IMR-90 (cell line): ENCODE results near the gene SLC17A4. TPM values are rescaled to one million over a fixed set of nuclear protein-coding genes. Genes with fewer than 3 reads are reported as not detected.

Experiments
- ATAC-seq: fragments of 200-7000 bp; cut with Tn5 transposase; 2 replicates; pipeline ENCODE4 v1.9.1; 2020; ENCODE audit warnings: low read depth, mild to moderate bottlenecking, moderate library complexity
- BruUV-seq: library from RNA; stranded (reverse); fragments of 400-500 nt; replicated peaks from 2 replicates; lab custom pipeline; 2021; lab: Mats Ljungman, UMichigan
- CTCF ChIA-PET: fragments of 300-600 bp; formaldehyde crosslinking; extraction: SDS; loops from one replicate; lab custom pipeline; 2021; ENCODE audit warnings: antibody characterized with exemption; lab: Yijun Ruan, JAX
- POLR2A ChIA-PET: fragments of 300-600 bp; sonication (Branson Sonifier 250); formaldehyde crosslinking; loops from one replicate; lab custom pipeline; 2022; ENCODE audit warnings: antibody characterized with exemption; ENCODE audit not compliant: unreplicated experiment; lab: Charles Lee
- DNase-seq: peaks from one replicate; pipeline ENCODE4 v3.0.0; 2013
- H2AFZ ChIP-seq: replicated peaks from 2 replicates; pipeline ENCODE3; 2013; ENCODE audit warnings: low read length, mild to moderate bottlenecking; ENCODE audit not compliant: poor library complexity
- H2AK5ac ChIP-seq: 2 replicates; pipeline ENCODE4 v1.6.1; 2013; ENCODE audit warnings: low read depth, low read length, inconsistent platforms
- H2AK9ac ChIP-seq: replicated peaks from 2 replicates; pipeline ENCODE3; 2013; ENCODE audit warnings: mild to moderate bottlenecking, low read depth, low read length, moderate library complexity; ENCODE audit not compliant: poor library complexity
- H2BK120ac ChIP-seq: 2 replicates; pipeline ENCODE4 v1.6.1; 2013; ENCODE audit warnings: low read depth, low read length, inconsistent platforms
- H2BK15ac ChIP-seq: 3 replicates; pipeline ENCODE4 v1.6.1; 2013; ENCODE audit warnings: low read depth, low read length, inconsistent platforms
- H2BK20ac ChIP-seq: 2 replicates; pipeline ENCODE4 v1.6.1; 2013; ENCODE audit warnings: low read depth, mild to moderate bottlenecking, inconsistent platforms, low read length, moderate library complexity
- H2BK5ac ChIP-seq: 2 replicates; pipeline ENCODE4 v1.6.1; 2013; ENCODE audit warnings: mild to moderate bottlenecking, low read depth, low read length, inconsistent platforms; ENCODE audit not compliant: poor library complexity, severe bottlenecking
- H3K14ac ChIP-seq: replicated peaks from 2 replicates; pipeline ENCODE4 v1.6.1; 2013; ENCODE audit warnings: low read depth, low read length, inconsistent platforms
- H3K18ac ChIP-seq: 2 replicates; pipeline ENCODE4 v1.6.1; 2013; ENCODE audit warnings: low read depth, low read length, control low read depth
- H3K23ac ChIP-seq: 2 replicates; pipeline ENCODE4 v1.6.1; 2013; ENCODE audit warnings: low read depth, low read length, inconsistent platforms
- H3K27ac ChIP-seq: 2 replicates; pipeline ENCODE4 v1.5.1; 2013; ENCODE audit warnings: mild to moderate bottlenecking, control low read depth, low read length; ENCODE audit not compliant: insufficient read depth
- H3K27me3 ChIP-seq: 2 replicates; pipeline ENCODE4 v1.6.1; 2013; ENCODE audit warnings: low read length; ENCODE audit not compliant: control insufficient read depth, insufficient read depth
- H3K36me3 ChIP-seq: 2 replicates; pipeline ENCODE4 v1.6.1; 2013; ENCODE audit warnings: low read length, mixed read lengths; ENCODE audit not compliant: control insufficient read depth, insufficient read depth
- H3K4ac ChIP-seq: 2 replicates; pipeline ENCODE4 v1.6.1; 2013; ENCODE audit warnings: low read depth, low read length, inconsistent platforms
- H3K4me1 ChIP-seq: 2 replicates; pipeline ENCODE4 v1.6.1; 2013; ENCODE audit warnings: low read length, mixed read lengths; ENCODE audit not compliant: control insufficient read depth, insufficient read depth
- H3K4me2 ChIP-seq: 2 replicates; pipeline ENCODE4 v1.6.1; 2013; ENCODE audit warnings: low read depth, mild to moderate bottlenecking, control low read depth, low read length, moderate library complexity
- H3K4me3 ChIP-seq: 2 replicates; pipeline ENCODE4 v1.5.1; 2013; ENCODE audit warnings: low read depth, mild to moderate bottlenecking, control low read depth, low read length, moderate library complexity; ENCODE audit not compliant: insufficient read depth
- H3K56ac ChIP-seq: 2 replicates; pipeline ENCODE4 v1.6.1; 2013; ENCODE audit warnings: low read length, inconsistent platforms; ENCODE audit not compliant: insufficient read depth; ENCODE audit errors: extremely low read depth
- H3K79me1 ChIP-seq, 2 experiments: 2 replicates each; pipeline ENCODE4 v1.6.1; 2013; ENCODE audit warnings: low read length in 2 of 2, inconsistent platforms in 1 of 2, low read depth in 1 of 2
- H3K9ac ChIP-seq: 2 replicates; pipeline ENCODE4 v1.6.1; 2013; ENCODE audit warnings: low read depth, low read length, control low read depth
- H3K9me1 ChIP-seq: 2 replicates; pipeline ENCODE4 v1.6.1; 2013; ENCODE audit warnings: low read length, inconsistent platforms; ENCODE audit not compliant: insufficient read depth
- H3K9me3 ChIP-seq: 2 replicates; pipeline ENCODE4 v1.6.1; 2013; ENCODE audit warnings: low read length; ENCODE audit not compliant: control insufficient read depth, insufficient read depth
- H4K20me1 ChIP-seq: 2 replicates; pipeline ENCODE4 v1.6.1; 2013; ENCODE audit warnings: low read length, inconsistent platforms; ENCODE audit not compliant: insufficient read depth
- H4K5ac ChIP-seq: 2 replicates; pipeline ENCODE4 v1.6.1; 2013; ENCODE audit warnings: mild to moderate bottlenecking, low read depth, low read length, control low read depth
- H4K8ac ChIP-seq, 2 experiments: 2 replicates each; pipeline ENCODE4 v1.6.1; 2013; ENCODE audit warnings: low read depth in 2 of 2, low read length in 2 of 2, control low read depth in 1 of 2, inconsistent platforms in 1 of 2
- H4K91ac ChIP-seq: 2 replicates; pipeline ENCODE4 v1.6.1; 2013; ENCODE audit warnings: low read depth, low read length, inconsistent platforms; ENCODE audit not compliant: insufficient read depth
- BHLHE40 ChIP-seq: fragments of 150-350 bp; IDR thresholded peaks from 2 replicates; pipeline ENCODE4 v1.6.1; 2016; ENCODE audit warnings: mild to moderate bottlenecking, low read depth, low read length
- CEBPB ChIP-seq: IDR thresholded peaks from 2 replicates; pipeline ENCODE4 v1.6.1; 2012; ENCODE audit warnings: low read depth, low read length, improper control_type of control experiment
- CHD1 ChIP-seq: IDR thresholded peaks from 2 replicates; pipeline ENCODE4 v1.6.1; 2012; ENCODE audit warnings: low read depth, low read length, improper control_type of control experiment
- MAFK ChIP-seq: IDR thresholded peaks from 2 replicates; pipeline ENCODE4 v1.6.1; 2012; ENCODE audit warnings: low read depth, low read length, improper control_type of control experiment
- MAZ ChIP-seq: IDR thresholded peaks from 2 replicates; pipeline ENCODE4 v1.6.1; 2012; ENCODE audit warnings: low read depth, mild to moderate bottlenecking, low read length, improper control_type of control experiment, moderate library complexity, borderline replicate concordance
- MXI1 ChIP-seq: IDR thresholded peaks from 2 replicates; pipeline ENCODE4 v1.6.1; 2012; ENCODE audit warnings: low read depth, mild to moderate bottlenecking, low read length, moderate library complexity, borderline replicate concordance
- NFE2L2 ChIP-seq: fragments of 150-350 bp; IDR thresholded peaks from 2 replicates; pipeline ENCODE4 v1.6.1; 2016; ENCODE audit warnings: low read depth, mild to moderate bottlenecking, low read length
- RAD21 ChIP-seq: IDR thresholded peaks from 2 replicates; pipeline ENCODE4 v1.6.1; 2012; ENCODE audit warnings: low read length, improper control_type of control experiment
- RCOR1 ChIP-seq: IDR thresholded peaks from 2 replicates; pipeline ENCODE4 v1.6.1; 2012; ENCODE audit warnings: mild to moderate bottlenecking, low read length, improper control_type of control experiment; ENCODE audit not compliant: insufficient replicate concordance
- RFX5 ChIP-seq: IDR thresholded peaks from 2 replicates; pipeline ENCODE4 v1.8.0; 2012; ENCODE audit warnings: low read depth, mild to moderate bottlenecking, low read length, moderate library complexity
- SMC3 ChIP-seq: fragments of 150-350 bp; IDR thresholded peaks from 2 replicates; pipeline ENCODE4 v1.6.1; 2016; ENCODE audit warnings: low read depth, mild to moderate bottlenecking, antibody characterized with exemption, low read length, moderate library complexity
- WGBS, 2 experiments: methylation state at CpG; one replicate each; pipeline versions ENCODE4 v1.1.5 to v1.1.7; 2013; ENCODE audit warnings: missing lambda C conversion rate in 2 of 2; ENCODE audit not compliant: insufficient read length in 1 of 2; ENCODE audit errors: extremely low coverage in 2 of 2; 5-methylcytosine and 5-hydroxymethylcytosine counted together
- dilution Hi-C: fragments of 300-500 bp; cut with HindIII; formaldehyde crosslinking; loops from one replicate; pipeline ENCODE4 v1.14.3; 2018; ENCODE audit warnings: low sequenced_read_pairs; ENCODE audit not compliant: unreplicated experiment
- in situ Hi-C: fragments of 300-500 bp; cut with MboI; formaldehyde crosslinking; loops from 3 replicates; pipeline ENCODE4 v1.14.3; 2019; ENCODE audit warnings: low sequenced_read_pairs, inconsistent platforms, mixed read lengths
- intact Hi-C: fragments of 100-400 bp; cut with micrococcal nuclease; formaldehyde crosslinking; loops from 2 replicates; pipeline ENCODE4 v1.10.0; 2022
- polyA plus RNA-seq, 3 experiments: library from polyadenylated mRNA; depleted of rRNA; stranded (reverse); fragments of >200 nt; gene quantifications; 2 replicates each; pipeline ENCODE4 v1.2.3, GENCODE V29; 2012; ENCODE audit warnings: low replicate concordance in 1 of 3
- total RNA-seq: library from RNA; depleted of rRNA; stranded (reverse); fragments of >200 nt; gene quantifications from 2 replicates; pipeline ENCODE4 v1.2.3, GENCODE V29; 2012
- TF ChIP-seq, protein P1 (sequence below): conservative IDR thresholded peaks from 2 replicates; pipeline ENCODE4 v1.5.1; 2012; ENCODE audit warnings: mild to moderate bottlenecking, low read depth, low read length, improper control_type of control experiment
- TF ChIP-seq, protein P2 (sequence below): fragments of 150-350 bp; IDR thresholded peaks from 2 replicates; pipeline ENCODE4 v1.6.1; 2016; ENCODE audit warnings: low read depth, mild to moderate bottlenecking, low read length, moderate library complexity, borderline replicate concordance

Gene SLC17A4
- total and polyA plus RNA-seq, 2 of the 4 experiments (the other 2 are of a cell fraction): not detected

DNA sequence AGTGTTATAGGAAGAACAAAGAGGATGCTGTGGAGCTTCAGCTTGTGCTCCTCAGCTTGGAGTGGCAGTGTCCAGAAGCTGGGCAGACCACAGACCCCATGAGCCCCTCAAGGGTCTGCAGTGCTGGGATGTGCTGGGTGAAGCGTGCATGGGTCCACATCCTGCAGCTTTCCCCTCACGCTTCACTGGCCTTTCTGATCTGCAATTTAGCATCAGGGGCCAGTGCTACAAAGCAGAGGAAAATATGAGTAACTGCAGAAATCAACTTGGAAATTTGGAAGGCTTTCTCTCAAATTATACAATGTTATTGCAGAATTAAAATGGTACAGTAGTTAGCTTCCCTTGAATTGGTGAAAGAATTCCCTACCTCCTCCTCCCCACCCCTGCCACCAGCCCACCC lies 10.1 kb downstream of the SLC17A4 start:
- H4K8ac ChIP-seq: no peak overlapping the region
- dilution Hi-C loops: no loop called here

More for the DNA sequence above, 10.1 kb downstream of the SLC17A4 start:
- no peak overlapping the region for H2BK5ac ChIP-seq
- no peak overlapping the region for H3K56ac ChIP-seq
- no peak overlapping the region for H2BK120ac ChIP-seq
- no peak overlapping the region for H3K4ac ChIP-seq
- no TSS peak for BruUV-seq
- H2BK20ac ChIP-seq: no peak overlapping the region
- no peak overlapping the region for H3K27ac ChIP-seq
- H3K18ac ChIP-seq: no peak overlapping the region
- in situ Hi-C loops (no loop called here), intact Hi-C loops (no loop called here)
- H2BK15ac ChIP-seq: no peak overlapping the region
- H3K79me1 ChIP-seq: no peaks in the 10 kb centered on the region
- ChIA-PET POLR2A (no interaction called here), CTCF (no interaction called here)
- no peak overlapping the region for H3K9ac ChIP-seq
- no peak overlapping the region for H3K4me3 ChIP-seq
- no peak overlapping the region for H3K4me2 ChIP-seq
- H4K20me1 ChIP-seq: no peaks in the 10 kb centered on the region
- H3K27me3 ChIP-seq: no peaks in the 10 kb centered on the region
- no peaks in the 10 kb centered on the region for H3K9me3 ChIP-seq
- no peak for DNase-seq
- H3K23ac ChIP-seq: no peak overlapping the region
- no peak for ATAC-seq
- H3K36me3 ChIP-seq: no peaks in the 10 kb centered on the region
- H2AK9ac ChIP-seq: no peak overlapping the region
- TF ChIP-seq SMC3: no peak
- TF ChIP-seq NFE2L2: no peak
- TF ChIP-seq RFX5: no peak
- TF ChIP-seq, protein P1, sequence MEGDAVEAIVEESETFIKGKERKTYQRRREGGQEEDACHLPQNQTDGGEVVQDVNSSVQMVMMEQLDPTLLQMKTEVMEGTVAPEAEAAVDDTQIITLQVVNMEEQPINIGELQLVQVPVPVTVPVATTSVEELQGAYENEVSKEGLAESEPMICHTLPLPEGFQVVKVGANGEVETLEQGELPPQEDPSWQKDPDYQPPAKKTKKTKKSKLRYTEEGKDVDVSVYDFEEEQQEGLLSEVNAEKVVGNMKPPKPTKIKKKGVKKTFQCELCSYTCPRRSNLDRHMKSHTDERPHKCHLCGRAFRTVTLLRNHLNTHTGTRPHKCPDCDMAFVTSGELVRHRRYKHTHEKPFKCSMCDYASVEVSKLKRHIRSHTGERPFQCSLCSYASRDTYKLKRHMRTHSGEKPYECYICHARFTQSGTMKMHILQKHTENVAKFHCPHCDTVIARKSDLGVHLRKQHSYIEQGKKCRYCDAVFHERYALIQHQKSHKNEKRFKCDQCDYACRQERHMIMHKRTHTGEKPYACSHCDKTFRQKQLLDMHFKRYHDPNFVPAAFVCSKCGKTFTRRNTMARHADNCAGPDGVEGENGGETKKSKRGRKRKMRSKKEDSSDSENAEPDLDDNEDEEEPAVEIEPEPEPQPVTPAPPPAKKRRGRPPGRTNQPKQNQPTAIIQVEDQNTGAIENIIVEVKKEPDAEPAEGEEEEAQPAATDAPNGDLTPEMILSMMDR: no peak
- no peak for TF ChIP-seq CHD1
- no peak for TF ChIP-seq MAFK
- TF ChIP-seq RAD21: no peak
- TF ChIP-seq RCOR1: no peak
- TF ChIP-seq, protein P2, sequence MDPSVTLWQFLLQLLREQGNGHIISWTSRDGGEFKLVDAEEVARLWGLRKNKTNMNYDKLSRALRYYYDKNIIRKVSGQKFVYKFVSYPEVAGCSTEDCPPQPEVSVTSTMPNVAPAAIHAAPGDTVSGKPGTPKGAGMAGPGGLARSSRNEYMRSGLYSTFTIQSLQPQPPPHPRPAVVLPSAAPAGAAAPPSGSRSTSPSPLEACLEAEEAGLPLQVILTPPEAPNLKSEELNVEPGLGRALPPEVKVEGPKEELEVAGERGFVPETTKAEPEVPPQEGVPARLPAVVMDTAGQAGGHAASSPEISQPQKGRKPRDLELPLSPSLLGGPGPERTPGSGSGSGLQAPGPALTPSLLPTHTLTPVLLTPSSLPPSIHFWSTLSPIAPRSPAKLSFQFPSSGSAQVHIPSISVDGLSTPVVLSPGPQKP: no peak
- TF ChIP-seq MXI1: no peak
- no peak for TF ChIP-seq MAZ
- no peak for TF ChIP-seq BHLHE40
- TF ChIP-seq CEBPB: no peak
- H3K14ac ChIP-seq: no peak overlapping the region
- H4K5ac ChIP-seq: no peak overlapping the region
- H3K4me1 ChIP-seq: no peaks in the 10 kb centered on the region
- WGBS, 2 experiments: no CpG with 5 or more reads among the region's 2 CpGs
- no peak overlapping the region for H2AFZ ChIP-seq
- no peak overlapping the region for H4K91ac ChIP-seq
- H2AK5ac ChIP-seq: no peak overlapping the region
- H3K9me1 ChIP-seq: no peaks in the 10 kb centered on the region
